ENCODE data around the gene KIAA1328.

DNA sequence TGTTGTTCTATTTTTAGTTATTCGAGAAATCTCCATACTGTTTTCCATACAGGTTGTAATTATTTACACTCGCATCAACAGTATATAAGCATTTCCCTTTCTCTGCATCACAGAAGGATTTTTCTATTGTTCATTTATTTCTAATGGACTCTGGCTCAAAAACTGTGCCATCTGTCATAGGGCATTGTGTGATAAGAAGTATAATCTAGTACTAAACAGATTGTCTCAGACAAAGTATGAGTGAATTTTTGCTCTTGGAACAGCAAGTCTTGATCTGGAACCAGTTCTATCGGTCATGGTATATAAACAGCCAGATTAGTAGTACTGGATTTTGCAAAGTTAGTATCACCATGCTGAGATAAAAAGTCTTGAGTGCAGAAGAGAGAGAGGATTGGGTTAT, 145.8 kb downstream of the KIAA1328 start:
- no peak for TF ChIP-seq CTCF (IDR thresholded peaks at IDR 0.05)
- TF ChIP-seq POLR2A (IDR thresholded peaks at IDR 0.05): no peak
- TF ChIP-seq EP300 (IDR thresholded peaks at IDR 0.05): no peak

All from tibial nerve (tissue), 4 donors.